Measurements from ENCODE around the gene ARAP2.

The ARAP2 gene, protein sequence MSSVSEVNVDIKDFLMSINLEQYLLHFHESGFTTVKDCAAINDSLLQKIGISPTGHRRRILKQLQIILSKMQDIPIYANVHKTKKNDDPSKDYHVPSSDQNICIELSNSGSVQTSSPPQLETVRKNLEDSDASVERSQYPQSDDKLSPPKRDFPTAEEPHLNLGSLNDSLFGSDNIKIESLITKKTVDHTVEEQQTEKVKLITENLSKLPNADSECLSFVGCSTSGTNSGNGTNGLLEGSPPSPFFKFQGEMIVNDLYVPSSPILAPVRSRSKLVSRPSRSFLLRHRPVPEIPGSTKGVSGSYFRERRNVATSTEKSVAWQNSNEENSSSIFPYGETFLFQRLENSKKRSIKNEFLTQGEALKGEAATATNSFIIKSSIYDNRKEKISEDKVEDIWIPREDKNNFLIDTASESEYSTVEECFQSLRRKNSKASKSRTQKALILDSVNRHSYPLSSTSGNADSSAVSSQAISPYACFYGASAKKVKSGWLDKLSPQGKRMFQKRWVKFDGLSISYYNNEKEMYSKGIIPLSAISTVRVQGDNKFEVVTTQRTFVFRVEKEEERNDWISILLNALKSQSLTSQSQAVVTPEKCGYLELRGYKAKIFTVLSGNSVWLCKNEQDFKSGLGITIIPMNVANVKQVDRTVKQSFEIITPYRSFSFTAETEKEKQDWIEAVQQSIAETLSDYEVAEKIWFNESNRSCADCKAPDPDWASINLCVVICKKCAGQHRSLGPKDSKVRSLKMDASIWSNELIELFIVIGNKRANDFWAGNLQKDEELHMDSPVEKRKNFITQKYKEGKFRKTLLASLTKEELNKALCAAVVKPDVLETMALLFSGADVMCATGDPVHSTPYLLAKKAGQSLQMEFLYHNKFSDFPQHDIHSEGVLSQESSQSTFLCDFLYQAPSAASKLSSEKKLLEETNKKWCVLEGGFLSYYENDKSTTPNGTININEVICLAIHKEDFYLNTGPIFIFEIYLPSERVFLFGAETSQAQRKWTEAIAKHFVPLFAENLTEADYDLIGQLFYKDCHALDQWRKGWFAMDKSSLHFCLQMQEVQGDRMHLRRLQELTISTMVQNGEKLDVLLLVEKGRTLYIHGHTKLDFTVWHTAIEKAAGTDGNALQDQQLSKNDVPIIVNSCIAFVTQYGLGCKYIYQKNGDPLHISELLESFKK (N-terminal part only)

DNA sequence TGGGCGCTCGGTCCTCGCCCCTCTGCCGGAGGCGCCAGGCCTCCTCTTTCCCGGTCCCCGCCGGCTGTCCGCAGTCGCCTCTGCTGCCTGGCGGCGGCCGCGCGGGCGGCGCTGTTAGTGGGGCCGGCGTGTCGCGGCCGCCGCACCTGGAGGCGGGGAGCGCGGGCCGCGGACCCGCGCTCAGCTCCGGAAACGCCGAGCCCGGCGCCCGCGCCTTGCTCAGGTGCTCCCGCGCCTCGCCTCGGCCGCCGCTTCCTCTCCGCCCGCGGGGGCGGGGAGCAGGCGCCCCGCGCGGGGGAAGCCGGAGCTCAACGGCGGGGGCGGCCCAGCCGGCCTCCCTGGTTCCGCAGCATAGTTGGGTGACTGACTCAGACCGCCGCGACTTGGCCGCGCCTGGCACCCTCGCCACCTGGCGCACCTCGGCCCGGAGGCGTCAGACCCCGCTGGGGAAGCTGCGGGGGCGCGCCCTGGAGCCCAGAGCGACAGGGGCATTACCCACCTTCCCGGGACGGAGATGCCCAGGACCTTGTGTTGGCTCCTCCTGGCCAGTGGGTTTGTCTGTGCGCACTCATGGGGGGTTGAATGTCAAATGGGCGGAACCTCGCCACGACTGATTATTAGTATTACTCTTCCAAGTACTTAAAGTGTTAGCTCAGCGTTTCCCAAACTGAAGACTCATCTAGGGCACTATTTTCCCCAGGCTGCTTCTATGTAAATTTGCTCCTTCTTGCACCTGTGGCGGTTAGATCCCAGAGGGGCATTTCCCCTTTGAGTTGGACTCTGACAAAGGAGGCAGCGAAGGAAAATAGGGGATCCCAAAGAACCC is at the start of gene ARAP2:
Gene ARAP2 (minus strand): TSS at position 258 of the 826 bp plus-strand sequence. CDS start 15,028 bp downstream, outside the sequence.
- DNase-seq, result peak; percentile 73

- no peak for DNase-seq
Measured at GRCh38 chr4:36292556-36293188, 48.4 kb upstream of the ARAP2 start.

DNA sequence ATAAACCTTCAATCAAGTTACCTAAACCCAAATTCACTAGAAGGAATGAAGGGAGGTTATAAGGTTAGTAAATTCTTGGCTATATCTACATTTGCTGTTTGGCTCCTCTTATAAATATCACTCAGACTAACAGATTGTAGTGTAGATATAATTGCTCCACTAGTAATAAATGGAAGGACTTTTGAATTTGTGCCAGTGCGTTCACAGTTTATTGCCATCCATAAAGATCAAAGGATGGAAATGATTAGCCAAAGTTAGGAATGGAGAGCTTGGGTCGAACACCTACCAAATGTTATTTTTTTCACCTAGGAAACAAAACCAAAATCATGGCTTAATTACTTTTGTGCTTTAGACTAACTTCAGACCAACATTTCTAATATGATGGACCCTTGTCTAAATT is 46.3 kb upstream of the ARAP2 start:
- no peak for DNase-seq

GRCh38 chr4:36288731-36289426 is 44.6 kb upstream of the ARAP2 start:
- no peak for DNase-seq

DNA sequence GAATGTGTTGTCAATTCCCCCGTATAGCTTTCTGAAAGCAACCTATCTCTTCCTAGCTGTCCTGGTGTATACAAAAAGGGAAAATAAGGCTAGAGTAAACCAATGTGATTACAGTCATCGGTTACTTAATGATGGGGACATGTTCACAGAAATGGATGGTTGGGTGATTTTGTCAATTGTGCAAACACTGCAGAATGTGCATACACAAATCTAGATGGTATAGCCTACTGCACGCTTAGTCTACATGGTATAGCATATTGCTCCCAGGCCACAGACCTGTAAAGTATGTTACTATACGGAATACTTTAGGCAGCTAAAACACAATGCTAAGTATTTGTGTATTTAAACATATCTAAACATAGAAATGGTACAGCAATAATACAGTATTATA is 42.2 kb upstream of the ARAP2 start:
- no peak for DNase-seq

DNA sequence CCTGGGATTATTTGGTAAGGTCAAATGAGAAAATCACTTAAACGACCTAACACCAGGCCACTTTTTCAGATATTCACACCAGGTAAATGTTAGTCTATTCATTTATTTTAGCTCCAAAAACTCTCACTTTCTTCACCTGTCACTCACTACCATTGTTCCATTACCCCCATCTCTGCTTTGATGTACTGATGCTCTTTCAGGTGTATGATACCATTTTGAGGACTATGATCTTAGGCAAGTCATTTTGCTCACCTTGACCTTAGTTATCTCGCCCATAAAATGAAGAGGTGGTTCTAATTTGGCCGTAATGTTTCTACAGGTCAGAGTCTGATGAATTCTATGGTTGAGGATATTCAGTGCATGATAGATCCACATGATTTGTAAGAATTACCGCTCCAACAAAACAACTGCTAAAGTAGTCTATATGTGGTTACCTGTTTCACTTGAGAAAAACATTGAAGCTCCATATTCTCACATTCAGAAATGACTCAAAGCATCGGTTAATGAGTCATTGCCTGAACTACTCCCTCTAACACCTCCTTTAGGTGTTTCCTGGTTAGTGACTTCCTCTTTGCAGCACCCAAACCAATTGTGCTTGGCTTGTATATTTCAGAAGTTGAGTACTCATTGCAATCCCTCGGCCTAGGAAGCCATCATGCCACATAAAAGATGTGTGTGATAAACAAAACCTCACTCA is 41.6 kb upstream of the ARAP2 start:
- no peak for DNase-seq

GRCh38 chr4:36283912-36284465 is 39.7 kb upstream of the ARAP2 start:
- no peak for DNase-seq

DNA sequence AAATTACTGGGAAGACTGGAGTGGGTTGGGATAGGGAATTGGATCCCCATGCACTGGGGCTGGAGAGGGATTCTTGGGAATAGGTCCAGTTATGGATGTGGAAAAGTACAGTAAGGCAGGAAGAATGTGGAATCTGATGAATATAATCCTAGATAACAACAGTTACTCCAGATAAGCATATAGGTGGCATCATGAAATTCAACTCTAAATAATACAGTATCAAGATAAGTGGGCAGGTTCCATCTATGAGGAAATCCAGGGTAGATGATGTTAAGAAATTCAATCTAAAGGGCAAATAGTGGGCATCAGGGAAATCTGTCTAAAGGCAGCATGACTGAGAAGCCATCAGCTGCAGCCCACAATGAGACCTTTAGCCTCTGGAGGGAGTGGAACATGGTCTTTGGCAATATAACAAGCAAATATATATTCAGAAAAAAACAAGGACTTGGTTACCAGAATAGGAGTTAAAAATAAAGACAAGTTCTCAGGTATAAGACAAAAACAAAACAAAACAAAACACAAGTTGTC is 38.3 kb upstream of the ARAP2 start:
- no peak for DNase-seq

GRCh38 chr4:36281384-36282106 is 37.2 kb upstream of the ARAP2 start, which contains the start of gene DTHD1:
Gene DTHD1 (plus strand): TSS chr4:36281616. CDS start chr4:36281759, 143 bp downstream.
- DNase-seq, result no peak

DNA sequence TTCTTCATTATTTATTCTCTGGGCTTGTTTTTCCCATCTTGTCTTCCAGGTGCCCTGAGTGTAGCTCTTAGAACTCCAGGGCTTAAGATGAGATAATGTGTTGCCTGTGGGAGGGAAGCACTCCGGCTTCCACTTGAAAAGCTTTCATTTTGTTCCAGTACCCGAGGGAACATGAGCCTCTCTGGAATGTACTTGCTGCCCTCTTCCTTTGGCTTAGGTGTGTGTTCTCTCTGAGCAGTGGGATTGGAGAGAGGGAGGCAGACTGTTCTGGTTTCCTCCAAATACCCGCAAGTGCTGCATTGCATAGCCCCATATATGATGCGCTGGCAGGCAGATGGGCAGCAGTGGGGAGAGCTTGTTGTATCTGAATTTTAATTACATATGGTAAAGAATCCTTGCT is 36.2 kb upstream of the ARAP2 start:
- DNase-seq, result no peak

DNA sequence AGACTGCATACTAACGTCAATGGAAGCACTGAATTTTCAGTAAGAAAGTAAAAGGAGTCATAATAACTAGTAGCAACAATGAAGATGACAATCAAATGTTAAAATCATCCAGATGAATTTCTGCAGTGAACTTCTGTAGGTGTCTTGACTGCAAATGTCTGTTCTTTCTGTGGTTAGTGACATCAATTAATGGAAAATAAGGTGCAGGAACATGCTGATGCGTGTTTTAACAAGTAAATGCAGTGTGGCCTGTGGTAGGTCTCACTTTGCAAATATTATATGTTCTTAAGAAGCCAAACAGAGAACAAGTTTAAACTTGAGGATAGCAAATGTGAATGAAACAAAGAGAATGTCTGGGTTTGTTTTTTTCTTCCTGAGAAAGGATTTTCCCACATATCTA is 34.5 kb upstream of the ARAP2 start:
- DNase-seq, result no peak

DNA sequence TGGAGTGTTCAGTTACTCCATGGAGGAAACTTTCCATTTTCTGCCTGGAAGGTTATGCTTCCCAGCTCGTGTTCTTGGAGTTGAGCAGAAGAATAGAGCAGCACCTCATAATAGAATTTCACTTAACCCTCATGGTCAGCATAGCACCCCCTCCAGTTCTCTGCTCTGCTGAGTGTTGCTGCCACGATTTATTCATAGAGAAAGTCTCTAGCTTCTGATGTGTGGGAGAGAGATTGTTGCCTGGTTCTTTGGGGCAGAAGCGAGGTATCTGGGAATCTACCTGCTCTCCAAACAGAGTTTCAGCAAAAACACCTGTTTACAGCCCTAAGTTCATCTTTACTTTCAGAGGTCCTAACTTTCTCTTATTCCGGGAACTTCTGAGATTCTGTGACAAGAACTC is 33.2 kb upstream of the ARAP2 start:
- DNase-seq, result no peak

DNA sequence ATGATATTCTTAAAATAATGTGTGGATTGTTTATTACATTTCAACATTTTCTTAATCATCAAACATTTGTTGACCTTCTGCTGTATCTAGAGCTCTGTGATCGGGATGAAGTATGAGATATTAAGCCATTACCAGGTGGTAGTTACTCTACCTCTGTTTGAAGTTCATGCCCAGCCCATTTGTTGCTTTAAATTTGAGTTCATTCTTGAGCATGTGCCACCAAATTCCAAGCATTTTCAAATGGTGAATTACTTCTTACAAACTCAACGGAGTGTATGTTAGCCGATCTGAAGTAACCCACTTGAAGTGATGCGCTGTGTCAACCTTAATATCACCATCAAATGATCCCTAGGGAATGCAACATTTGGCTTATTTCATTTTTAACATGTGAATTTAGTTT is 29.8 kb upstream of the ARAP2 start:
- DNase-seq, result no peak

GRCh38 chr4:36273276-36273675 is 29.0 kb upstream of the ARAP2 start:
- DNase-seq, result no peak

- DNase-seq, result no peak
Measured at GRCh38 chr4:36269533-36270173, 25.3 kb upstream of the ARAP2 start.

DNA sequence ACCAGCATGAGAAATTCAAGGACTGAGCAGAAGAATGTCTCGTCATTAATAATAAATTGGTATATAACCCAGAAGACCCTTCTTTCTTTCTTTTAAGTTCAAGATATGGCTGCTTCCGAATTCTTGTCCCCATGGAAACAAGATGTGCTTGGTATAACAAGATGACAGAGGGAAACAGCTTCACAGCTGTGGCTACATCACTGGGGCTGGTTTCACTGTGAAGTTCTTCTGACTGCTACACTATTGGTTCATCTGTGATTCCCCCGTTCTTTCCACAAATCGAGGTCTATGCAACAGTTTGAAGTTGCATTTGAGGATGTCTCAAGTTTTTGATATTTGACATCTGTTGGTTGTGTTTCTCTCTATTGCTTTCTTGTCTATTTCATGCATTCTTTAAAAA is 24.8 kb upstream of the ARAP2 start:
- no peak for DNase-seq

GRCh38 chr4:36267486-36268268 is 23.4 kb upstream of the ARAP2 start:
- no peak for DNase-seq
